ENCODE results near the gene ZC2HC1B.
"Not testable (repeated sequence)": the region's sequence is repeated elsewhere in the genome, so short reads cannot be mapped to it uniquely, and the experiment has no call there.

The ZC2HC1B gene

DNA sequence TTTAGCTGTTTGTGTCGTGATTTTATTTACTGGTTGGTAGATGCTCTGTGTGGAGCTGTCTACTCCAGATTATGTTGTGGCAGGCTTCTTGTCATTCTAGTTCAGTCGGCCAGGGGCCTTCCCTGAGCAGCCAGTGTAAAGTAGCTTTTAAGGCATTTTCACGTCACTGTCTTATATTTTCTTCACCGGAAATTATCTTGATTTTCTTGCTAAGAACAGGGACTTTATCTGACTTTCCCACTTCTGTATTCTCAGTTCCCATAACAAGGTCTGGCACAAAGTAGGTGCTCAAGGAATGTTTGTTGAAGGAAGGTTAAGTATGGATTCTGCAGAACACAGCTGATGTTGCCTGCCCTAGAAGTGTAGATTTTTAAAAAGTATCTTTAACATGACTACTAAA is 20.3 kb upstream of the ZC2HC1B start:
- ChIA-PET CTCF (interaction anchor here (1.0 to 2.6 kb wide), 4 partner anchors 12 to 269 kb away, joined by 3 to 8 read pairs (median 4); no protein-coding TSS in a partner anchor), POLR2A (no interaction called here)
- peaks cover 6 to 24% (median 18%) of the 10 kb centered on the region in 4 experiments for H3K4me1 ChIP-seq (ENCODE audit: control extremely low read depth in 1 of 4, control insufficient read depth in 4 of 4, insufficient read depth in 4 of 4, low read length in 3 of 4)
- peaks cover 19 to 43% (median 33%) of the 10 kb centered on the region in 4 experiments for H3K36me3 ChIP-seq (ENCODE audit: control insufficient read depth in 4 of 4, insufficient read depth in 4 of 4, low read length in 3 of 4)
- no peaks in the 10 kb centered on the region for H3K27me3 ChIP-seq (replicated peaks in 2 of 5; ENCODE audit: control insufficient read depth in 4 of 5, insufficient read depth in 5 of 5, low read length in 4 of 5)
- peak overlapping the region; percentile 96 to 98 for H3K27ac ChIP-seq (ENCODE audit: insufficient read depth in 1 of 2, low read depth in 1 of 2, low read length in 2 of 2, poor library complexity in 1 of 2, severe bottlenecking in 2 of 2)
- WGBS (ENCODE audit: insufficient coverage) = 0% methylated on average over 2 of the region's 4 CpGs
- H3K4me3 ChIP-seq (ENCODE audit: control insufficient read depth in 1 of 7, extremely low read depth in 1 of 7, insufficient read depth in 4 of 7, low read depth in 2 of 7, low read length in 6 of 7) = peak overlapping the region; percentile 46 to 96 (median 87)
- no peaks in the 10 kb centered on the region for H3K9me3 ChIP-seq (ENCODE audit: control extremely low read depth in 1 of 5, control insufficient read depth in 4 of 5, insufficient read depth in 2 of 5, low read depth in 1 of 5, low read length in 4 of 5)
- no peak for DNase-seq

DNA sequence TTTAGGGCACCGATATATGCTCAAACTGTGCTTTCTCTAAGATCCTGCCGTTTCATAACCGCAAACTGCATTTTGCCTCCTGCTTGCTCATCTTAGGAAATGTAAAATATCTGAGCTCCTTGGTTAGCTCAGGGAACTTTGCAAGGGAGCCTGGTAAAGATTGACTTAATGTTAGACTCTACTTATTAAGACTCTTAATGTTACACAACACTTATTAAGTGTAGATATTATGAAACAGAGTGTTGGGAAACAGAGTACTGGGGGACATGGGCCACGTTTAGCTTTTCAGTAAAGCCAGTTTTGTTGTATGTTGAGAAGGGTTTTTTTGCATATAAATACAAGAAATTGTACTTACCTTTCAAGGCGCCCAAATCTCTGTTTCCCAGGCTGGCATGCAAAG is 19.2 kb upstream of the ZC2HC1B start:
- ChIA-PET CTCF (interaction anchor here (1.3 to 2.6 kb wide), 2 partner anchors 13 to 270 kb away, joined by 4 to 8 read pairs; no protein-coding TSS in a partner anchor), POLR2A (no interaction called here)
- 94% methylated on average over 4 of the region's 5 CpGs for WGBS (ENCODE audit: insufficient coverage)
- H3K4me3 ChIP-seq (ENCODE audit: control insufficient read depth in 1 of 7, extremely low read depth in 1 of 7, insufficient read depth in 4 of 7, low read depth in 2 of 7, low read length in 6 of 7) = no peak overlapping the region
- peaks cover 22 to 53% (median 41%) of the 10 kb centered on the region in 4 experiments for H3K36me3 ChIP-seq (ENCODE audit: control insufficient read depth in 4 of 4, insufficient read depth in 4 of 4, low read length in 3 of 4)
- H3K27ac ChIP-seq (ENCODE audit: insufficient read depth in 1 of 2, low read depth in 1 of 2, low read length in 2 of 2, poor library complexity in 1 of 2, severe bottlenecking in 2 of 2) = no peak overlapping the region
- no peaks in the 10 kb centered on the region for H3K27me3 ChIP-seq (replicated peaks in 2 of 5; ENCODE audit: control insufficient read depth in 4 of 5, insufficient read depth in 5 of 5, low read length in 4 of 5)
- H3K4me1 ChIP-seq (ENCODE audit: control extremely low read depth in 1 of 4, control insufficient read depth in 4 of 4, insufficient read depth in 4 of 4, low read length in 3 of 4) = peaks cover 6 to 24% (median 18%) of the 10 kb centered on the region in 4 experiments
- DNase-seq = no peak
- H3K9me3 ChIP-seq (ENCODE audit: control extremely low read depth in 1 of 5, control insufficient read depth in 4 of 5, insufficient read depth in 2 of 5, low read depth in 1 of 5, low read length in 4 of 5) = no peaks in the 10 kb centered on the region

DNA sequence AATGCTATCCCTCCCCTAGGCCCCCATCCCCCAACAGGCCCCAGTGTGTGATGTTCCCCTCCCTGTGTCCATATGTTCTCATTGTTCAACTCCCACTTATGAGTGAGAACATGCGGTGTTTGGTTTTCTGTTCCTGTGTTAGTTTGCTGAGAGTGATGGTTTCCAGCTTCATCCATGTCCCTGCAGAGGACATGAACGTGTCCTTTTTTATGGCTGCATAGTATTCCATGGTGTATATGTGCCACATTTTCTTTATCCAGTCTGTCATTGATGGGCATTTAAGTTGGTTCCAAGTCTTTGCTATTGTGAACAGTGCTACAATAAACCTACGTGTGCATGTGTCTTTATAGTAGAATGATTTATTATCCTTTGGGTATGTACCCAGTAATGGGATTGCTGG is 12.6 kb upstream of the ZC2HC1B start:
- POLR2A ChIA-PET; DNase-seq; H3K27ac ChIP-seq (ENCODE audit: insufficient read depth in 1 of 2, low read depth in 1 of 2, low read length in 2 of 2, poor library complexity in 1 of 2, severe bottlenecking in 2 of 2); H3K4me1 ChIP-seq (ENCODE audit: control extremely low read depth in 1 of 4, control insufficient read depth in 4 of 4, insufficient read depth in 4 of 4, low read length in 3 of 4); H3K27me3 ChIP-seq (replicated peaks in 2 of 5; ENCODE audit: control insufficient read depth in 4 of 5, insufficient read depth in 5 of 5, low read length in 4 of 5); CTCF ChIA-PET; H3K4me3 ChIP-seq (ENCODE audit: control insufficient read depth in 1 of 7, extremely low read depth in 1 of 7, insufficient read depth in 4 of 7, low read depth in 2 of 7, low read length in 6 of 7): not testable (repeated sequence)
- WGBS (ENCODE audit: insufficient coverage) = 80% methylated on average over 1 of the region's 3 CpGs
- Histone ChIP-seq H3K36me3 (ENCODE audit: control insufficient read depth in 4 of 4, insufficient read depth in 4 of 4, low read length in 3 of 4) (peaks cover 34 to 86% (median 46%) of the 10 kb centered on the region in 4 experiments), H3K9me3 (ENCODE audit: control extremely low read depth in 1 of 5, control insufficient read depth in 4 of 5, insufficient read depth in 2 of 5, low read depth in 1 of 5, low read length in 4 of 5) (peaks cover 1 to 26% (median 2%) of the 10 kb centered on the region in 5 experiments)

DNA sequence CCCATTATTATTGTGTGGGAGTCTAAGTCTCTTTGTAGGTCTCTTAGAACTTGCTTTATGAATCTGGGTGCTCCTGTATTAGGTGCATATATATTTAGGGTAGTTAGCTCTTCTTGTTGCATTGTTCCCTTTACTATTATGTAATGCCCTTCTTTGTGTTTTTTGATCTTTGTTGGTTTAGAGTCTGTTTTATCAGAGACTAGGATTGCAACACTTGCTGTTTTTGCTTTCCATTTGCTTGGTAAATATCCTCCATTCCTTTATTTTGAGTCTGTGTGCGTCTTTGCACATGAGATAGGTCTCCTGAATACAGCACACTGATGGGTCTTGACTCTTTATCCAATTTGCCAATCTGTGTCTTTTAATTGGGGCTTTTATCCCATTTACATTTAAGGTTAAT is 9.2 kb upstream of the ZC2HC1B start:
- 83% methylated on average over 1 of the region's 1 CpG for WGBS (ENCODE audit: insufficient coverage)
- DNase-seq; H3K27ac ChIP-seq (ENCODE audit: insufficient read depth in 1 of 2, low read depth in 1 of 2, low read length in 2 of 2, poor library complexity in 1 of 2, severe bottlenecking in 2 of 2); H3K4me1 ChIP-seq (ENCODE audit: control extremely low read depth in 1 of 4, control insufficient read depth in 4 of 4, insufficient read depth in 4 of 4, low read length in 3 of 4); CTCF ChIA-PET; H3K4me3 ChIP-seq (ENCODE audit: control insufficient read depth in 1 of 7, extremely low read depth in 1 of 7, insufficient read depth in 4 of 7, low read depth in 2 of 7, low read length in 6 of 7); H3K27me3 ChIP-seq (replicated peaks in 2 of 5; ENCODE audit: control insufficient read depth in 4 of 5, insufficient read depth in 5 of 5, low read length in 4 of 5); POLR2A ChIA-PET: not testable (repeated sequence)
- H3K9me3 ChIP-seq (ENCODE audit: control extremely low read depth in 1 of 5, control insufficient read depth in 4 of 5, insufficient read depth in 2 of 5, low read depth in 1 of 5, low read length in 4 of 5) = peaks cover 1 to 32% (median 2%) of the 10 kb centered on the region in 5 experiments
- peaks cover 46 to 87% (median 51%) of the 10 kb centered on the region in 4 experiments for H3K36me3 ChIP-seq (ENCODE audit: control insufficient read depth in 4 of 4, insufficient read depth in 4 of 4, low read length in 3 of 4)

DNA sequence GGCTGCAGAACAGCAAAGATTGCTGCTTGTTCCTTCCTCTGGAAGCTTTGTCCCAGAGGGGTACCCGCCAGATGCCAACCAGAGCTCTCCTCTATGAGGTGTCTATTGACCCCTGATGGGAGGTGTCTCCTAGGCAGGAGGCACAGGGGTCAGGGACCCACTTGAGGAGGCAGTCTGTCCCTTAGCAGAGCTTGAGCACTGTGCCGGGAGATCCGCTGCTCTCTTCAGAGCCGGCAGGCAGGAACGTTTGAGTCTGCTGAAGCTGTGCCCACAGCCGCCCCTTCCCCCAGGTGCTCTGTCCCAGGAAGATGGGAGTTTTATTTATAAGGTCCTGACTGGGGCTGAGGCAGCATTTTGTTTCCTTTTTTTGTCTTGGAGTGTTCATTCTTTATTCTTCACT is 7.5 kb upstream of the ZC2HC1B start:
- WGBS (ENCODE audit: insufficient coverage) = 97% methylated on average over 6 of the region's 6 CpGs
- peaks cover 40 to 87% (median 47%) of the 10 kb centered on the region in 4 experiments for H3K36me3 ChIP-seq (ENCODE audit: control insufficient read depth in 4 of 4, insufficient read depth in 4 of 4, low read length in 3 of 4)

DNA sequence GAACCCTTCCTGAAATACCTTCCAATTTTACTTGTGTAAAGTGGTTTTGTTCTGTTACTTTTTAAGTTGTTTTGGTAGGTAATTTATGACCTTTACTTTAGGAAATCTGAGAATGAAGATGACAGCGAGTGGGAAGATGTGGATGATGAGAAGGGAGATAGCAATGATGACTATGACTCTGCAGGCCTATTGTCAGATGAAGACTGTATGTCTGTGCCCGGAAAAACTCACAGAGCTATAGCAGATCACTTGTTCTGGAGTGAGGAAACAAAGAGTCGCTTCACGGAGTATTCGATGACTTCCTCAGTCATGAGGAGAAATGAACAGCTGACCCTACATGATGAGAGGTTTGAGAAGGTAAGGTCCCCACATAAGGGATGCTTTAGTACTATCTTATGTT is 6.6 kb upstream of the ZC2HC1B start:
- Histone ChIP-seq H3K27ac (ENCODE audit: insufficient read depth in 1 of 2, low read depth in 1 of 2, low read length in 2 of 2, poor library complexity in 1 of 2, severe bottlenecking in 2 of 2) (no peak overlapping the region), H3K36me3 (ENCODE audit: control insufficient read depth in 4 of 4, insufficient read depth in 4 of 4, low read length in 3 of 4) (peaks cover 39 to 88% (median 51%) of the 10 kb centered on the region in 4 experiments), H3K4me3 (ENCODE audit: control insufficient read depth in 1 of 7, extremely low read depth in 1 of 7, insufficient read depth in 4 of 7, low read depth in 2 of 7, low read length in 6 of 7) (no peak overlapping the region), H3K27me3 (replicated peaks in 2 of 5; ENCODE audit: control insufficient read depth in 4 of 5, insufficient read depth in 5 of 5, low read length in 4 of 5) (no peaks in the 10 kb centered on the region), H3K4me1 (ENCODE audit: control extremely low read depth in 1 of 4, control insufficient read depth in 4 of 4, insufficient read depth in 4 of 4, low read length in 3 of 4) (no peaks in the 10 kb centered on the region), H3K9me3 (ENCODE audit: control extremely low read depth in 1 of 5, control insufficient read depth in 4 of 5, insufficient read depth in 2 of 5, low read depth in 1 of 5, low read length in 4 of 5) (peaks cover 1 to 27% (median 2%) of the 10 kb centered on the region in 5 experiments)
- ChIA-PET CTCF (interaction anchor here (1.0 to 1.5 kb wide), 3 partner anchors 10 to 176 kb away, joined by 3 to 4 read pairs (median 3); no protein-coding TSS in a partner anchor), POLR2A (no interaction called here)
- no peak for DNase-seq
- WGBS (ENCODE audit: insufficient coverage) = 100% methylated on average over 4 of the region's 5 CpGs

More for the DNA sequence above, 7.5 kb upstream of the ZC2HC1B start:
- POLR2A ChIA-PET; H3K4me3 ChIP-seq (ENCODE audit: control insufficient read depth in 1 of 7, extremely low read depth in 1 of 7, insufficient read depth in 4 of 7, low read depth in 2 of 7, low read length in 6 of 7); DNase-seq; H3K27me3 ChIP-seq (replicated peaks in 2 of 5; ENCODE audit: control insufficient read depth in 4 of 5, insufficient read depth in 5 of 5, low read length in 4 of 5); H3K27ac ChIP-seq (ENCODE audit: insufficient read depth in 1 of 2, low read depth in 1 of 2, low read length in 2 of 2, poor library complexity in 1 of 2, severe bottlenecking in 2 of 2); H3K4me1 ChIP-seq (ENCODE audit: control extremely low read depth in 1 of 4, control insufficient read depth in 4 of 4, insufficient read depth in 4 of 4, low read length in 3 of 4): not testable (repeated sequence)
- H3K9me3 ChIP-seq (ENCODE audit: control extremely low read depth in 1 of 5, control insufficient read depth in 4 of 5, insufficient read depth in 2 of 5, low read depth in 1 of 5, low read length in 4 of 5) = peaks cover 1 to 32% (median 2%) of the 10 kb centered on the region in 5 experiments
- CTCF ChIA-PET = interaction anchor here (1.0 kb wide), 1 partner anchor 13 kb away, joined by 3 read pairs; the partner anchor contains the start of gene LTV1

DNA sequence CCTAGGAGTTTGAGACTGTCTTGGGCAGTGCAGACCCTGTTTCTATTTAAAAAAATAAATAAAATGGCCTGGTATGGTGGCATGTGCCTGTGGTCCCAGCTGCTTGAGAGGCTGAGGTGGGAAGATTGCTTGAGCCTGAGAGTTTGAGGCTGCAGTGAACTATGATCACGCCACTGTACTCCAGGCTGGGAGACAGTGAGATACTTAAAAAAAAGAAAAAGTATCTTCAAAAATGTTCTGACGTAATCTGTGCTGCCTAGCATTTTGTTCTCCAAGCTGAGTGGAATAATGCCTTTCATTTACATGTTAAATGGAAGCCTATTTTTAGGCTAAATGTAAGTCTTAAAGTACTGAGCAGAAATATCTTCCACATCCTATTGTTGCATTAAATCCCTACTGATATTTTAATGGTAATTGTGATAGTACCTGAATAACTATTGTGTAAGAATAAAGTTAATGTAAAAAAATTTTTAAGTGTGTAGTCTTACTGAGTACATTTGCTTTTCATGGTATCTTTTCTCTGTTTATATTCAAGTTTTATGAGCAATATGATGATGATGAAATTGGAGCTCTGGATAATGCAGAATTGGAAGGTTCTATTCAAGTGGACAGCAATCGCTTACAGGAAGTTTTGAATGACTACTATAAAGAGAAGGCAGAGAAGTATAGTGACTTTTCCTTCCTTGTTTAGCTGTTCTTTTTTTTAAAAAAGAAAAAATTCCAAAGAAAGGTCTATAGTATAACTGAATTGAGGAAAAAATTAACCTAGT is 4.2 kb upstream of the ZC2HC1B start:
- ChIA-PET POLR2A (interaction anchor here (0.7 kb wide), 1 partner anchor 12 kb away, joined by 3 read pairs; no protein-coding TSS in a partner anchor), CTCF (no interaction called here)
- peaks cover 0 to 21% (median 2%) of the 10 kb centered on the region in 5 experiments for H3K9me3 ChIP-seq (ENCODE audit: control extremely low read depth in 1 of 5, control insufficient read depth in 4 of 5, insufficient read depth in 2 of 5, low read depth in 1 of 5, low read length in 4 of 5)
- 100% methylated on average over 1 of the region's 3 CpGs for WGBS (ENCODE audit: insufficient coverage)
- no peaks in the 10 kb centered on the region for H3K27me3 ChIP-seq (replicated peaks in 2 of 5; ENCODE audit: control insufficient read depth in 4 of 5, insufficient read depth in 5 of 5, low read length in 4 of 5)
- no peak for DNase-seq
- no peak overlapping the region for H3K27ac ChIP-seq (ENCODE audit: insufficient read depth in 1 of 2, low read depth in 1 of 2, low read length in 2 of 2, poor library complexity in 1 of 2, severe bottlenecking in 2 of 2)
- H3K4me1 ChIP-seq (ENCODE audit: control extremely low read depth in 1 of 4, control insufficient read depth in 4 of 4, insufficient read depth in 4 of 4, low read length in 3 of 4) = no peaks in the 10 kb centered on the region
- peaks cover 40 to 92% (median 63%) of the 10 kb centered on the region in 4 experiments for H3K36me3 ChIP-seq (ENCODE audit: control insufficient read depth in 4 of 4, insufficient read depth in 4 of 4, low read length in 3 of 4)
- H3K4me3 ChIP-seq (ENCODE audit: control insufficient read depth in 1 of 7, extremely low read depth in 1 of 7, insufficient read depth in 4 of 7, low read depth in 2 of 7, low read length in 6 of 7) = no peak overlapping the region
